Endodermal cell (in vitro differentiated cells): ENCODE data around the gene RAB39A. TPM values are rescaled to one million over a fixed set of nuclear protein-coding genes. Genes with fewer than 3 reads are reported as not detected.

ENCODE experiments used
- DNase-seq: peaks from one replicate; pipeline ENCODE4 v3.0.0-alpha.2; 2017
- H3K27ac ChIP-seq: 2 replicates; pipeline ENCODE4 v1.5.1; 2013; ENCODE audit warnings: mild to moderate bottlenecking, low read depth, low read length, moderate library complexity
- H3K27me3 ChIP-seq: 2 replicates; pipeline ENCODE4 v1.6.1; 2013; ENCODE audit warnings: mild to moderate bottlenecking, low read length, moderate library complexity; ENCODE audit not compliant: insufficient read depth, control insufficient read depth, poor library complexity, severe bottlenecking
- H3K36me3 ChIP-seq: 2 replicates; pipeline ENCODE4 v1.7.0; 2013; ENCODE audit warnings: mild to moderate bottlenecking, low read length, moderate library complexity; ENCODE audit not compliant: control insufficient read depth, insufficient read depth
- H3K4me1 ChIP-seq: one replicate; pipeline ENCODE4 v1.7.0; 2013; ENCODE audit warnings: low read length; ENCODE audit not compliant: control insufficient read depth, insufficient read depth
- H3K4me3 ChIP-seq: 2 replicates; pipeline ENCODE4 v1.5.1; 2013; ENCODE audit warnings: mild to moderate bottlenecking, low read length, moderate library complexity
- H3K9ac ChIP-seq: 2 replicates; pipeline ENCODE4 v1.6.1; 2013; ENCODE audit warnings: mild to moderate bottlenecking, low read length, moderate library complexity; ENCODE audit not compliant: poor library complexity, severe bottlenecking; ENCODE audit errors: extremely low read depth
- H3K9me3 ChIP-seq: 2 replicates; pipeline ENCODE4 v1.6.1; 2013; ENCODE audit warnings: mild to moderate bottlenecking, low read length, moderate library complexity; ENCODE audit not compliant: control insufficient read depth
- H3K27ac Mint-ChIP-seq: 2 replicates; pipeline ENCODE4 v1.8.0; 2020; ENCODE audit warnings: mixed read lengths
- H3K27me3 Mint-ChIP-seq: 2 replicates; pipeline ENCODE4 v1.8.0; 2021; ENCODE audit warnings: mild to moderate bottlenecking, mixed read lengths; ENCODE audit not compliant: insufficient read depth
- H3K36me3 Mint-ChIP-seq: 2 replicates; pipeline ENCODE4 v1.8.0; 2020; ENCODE audit warnings: low read depth, mixed read lengths
- H3K4me1 Mint-ChIP-seq: 2 replicates; pipeline ENCODE4 v1.8.0; 2020; ENCODE audit warnings: mixed read lengths
- H3K4me3 Mint-ChIP-seq: 2 replicates; pipeline ENCODE4 v1.8.0; 2020; ENCODE audit warnings: mild to moderate bottlenecking, moderate library complexity, mixed read lengths
- H3K9me3 Mint-ChIP-seq: 2 replicates; pipeline ENCODE4 v1.8.0; 2020; ENCODE audit warnings: mild to moderate bottlenecking, mixed read lengths
- WGBS, 2 experiments: methylation state at CpG; one replicate each; pipeline versions ENCODE4 v1.1.5 to v1.1.7; 2013; ENCODE audit warnings: missing lambda C conversion rate in 2 of 2, mixed read lengths in 1 of 2; ENCODE audit not compliant: insufficient coverage in 1 of 2, insufficient read length in 1 of 2; 5-methylcytosine and 5-hydroxymethylcytosine counted together
- total RNA-seq, 2 donors: library from RNA; stranded (reverse); fragmentation: NEBNext Ultra II Directional in 1 of 2; extraction: Animal tissue kit (Norgen Biotek cat#: 25700) in 1 of 2; gene quantifications; 2 replicates in 1 of 2; 3 replicates in 1 of 2; pipeline ENCODE4 v1.2.1, GENCODE V29; 2021
- TF ChIP-seq, protein P1 (sequence below): fragments of 200-600 bp; sonication (generic); conservative IDR thresholded peaks from 2 replicates; pipeline ENCODE4 v1.5.0; 2021; ENCODE audit warnings: antibody characterized with exemption, mild to moderate bottlenecking

Gene RAB39A
- total RNA-seq, 2 donors from 2014 or later: 4.8 to 7.5 TPM

DNA sequence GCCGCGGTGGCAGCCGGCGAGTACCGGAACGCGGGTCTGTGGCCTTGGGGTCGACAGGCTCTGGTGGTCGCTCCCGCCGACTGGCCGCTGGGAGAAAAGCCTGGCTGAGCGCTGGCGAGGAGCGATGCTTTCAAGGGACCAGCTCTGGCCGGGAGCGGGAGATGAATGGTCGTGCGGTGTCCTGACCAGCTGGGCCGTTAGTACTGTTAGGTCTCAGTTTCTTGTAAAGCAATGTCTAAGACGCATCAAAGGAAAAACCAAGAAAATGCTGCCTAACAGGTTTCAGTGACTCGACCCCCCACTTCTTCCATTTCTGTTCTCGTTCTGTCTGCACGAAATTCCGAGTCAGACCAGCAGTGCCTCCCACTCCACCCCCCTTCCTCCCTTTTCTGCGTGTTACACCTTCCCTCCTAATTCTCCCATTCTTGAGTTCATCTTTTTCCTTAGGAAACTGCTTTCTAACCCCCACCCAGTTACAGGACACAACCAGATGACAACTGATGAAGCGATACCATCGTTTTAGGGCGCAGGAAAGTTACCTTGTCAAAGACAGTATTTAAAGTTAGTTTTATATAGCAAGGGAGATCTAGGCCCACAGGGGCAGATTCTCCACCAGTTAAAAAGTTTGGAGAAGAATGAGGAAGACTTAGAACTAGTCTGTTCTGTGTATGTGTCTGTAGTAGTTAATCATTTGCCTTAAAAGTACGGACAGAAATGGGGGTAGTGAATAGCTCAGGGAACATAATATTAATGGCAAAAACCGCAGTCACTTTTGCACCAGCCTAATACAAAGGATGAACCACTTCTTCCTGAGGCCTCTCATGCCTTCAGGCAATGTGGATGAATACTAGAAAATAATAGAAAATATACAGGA, 81.5 kb downstream of the RAB39A start:
- peak overlapping the region; percentile 99 for H3K4me3 Mint-ChIP-seq
- H3K27me3 ChIP-seq: no peaks in the 10 kb centered on the region
- H3K4me1 Mint-ChIP-seq: peaks cover 13% of the 10 kb centered on the region
- H3K27ac ChIP-seq: peak overlapping the region; percentile 98
- H3K4me1 ChIP-seq: no peaks in the 10 kb centered on the region
- no peaks in the 10 kb centered on the region for H3K9me3 ChIP-seq
- 0 to 6% methylated on average over 14 to 31 of the region's 31 CpGs for WGBS, 2 experiments
- H3K9me3 Mint-ChIP-seq: no peaks in the 10 kb centered on the region
- TF ChIP-seq, protein P1, sequence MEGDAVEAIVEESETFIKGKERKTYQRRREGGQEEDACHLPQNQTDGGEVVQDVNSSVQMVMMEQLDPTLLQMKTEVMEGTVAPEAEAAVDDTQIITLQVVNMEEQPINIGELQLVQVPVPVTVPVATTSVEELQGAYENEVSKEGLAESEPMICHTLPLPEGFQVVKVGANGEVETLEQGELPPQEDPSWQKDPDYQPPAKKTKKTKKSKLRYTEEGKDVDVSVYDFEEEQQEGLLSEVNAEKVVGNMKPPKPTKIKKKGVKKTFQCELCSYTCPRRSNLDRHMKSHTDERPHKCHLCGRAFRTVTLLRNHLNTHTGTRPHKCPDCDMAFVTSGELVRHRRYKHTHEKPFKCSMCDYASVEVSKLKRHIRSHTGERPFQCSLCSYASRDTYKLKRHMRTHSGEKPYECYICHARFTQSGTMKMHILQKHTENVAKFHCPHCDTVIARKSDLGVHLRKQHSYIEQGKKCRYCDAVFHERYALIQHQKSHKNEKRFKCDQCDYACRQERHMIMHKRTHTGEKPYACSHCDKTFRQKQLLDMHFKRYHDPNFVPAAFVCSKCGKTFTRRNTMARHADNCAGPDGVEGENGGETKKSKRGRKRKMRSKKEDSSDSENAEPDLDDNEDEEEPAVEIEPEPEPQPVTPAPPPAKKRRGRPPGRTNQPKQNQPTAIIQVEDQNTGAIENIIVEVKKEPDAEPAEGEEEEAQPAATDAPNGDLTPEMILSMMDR: no peak
- H3K9ac ChIP-seq: peak overlapping the region; percentile 100
- peaks cover 10% of the 10 kb centered on the region for H3K36me3 ChIP-seq
- H3K27me3 Mint-ChIP-seq: no peaks in the 10 kb centered on the region
- peak overlapping the region; percentile 95 for H3K4me3 ChIP-seq
- no peaks in the 10 kb centered on the region for H3K36me3 Mint-ChIP-seq
- DNase-seq: no peak
- H3K27ac Mint-ChIP-seq: peak overlapping the region; percentile 100

DNA sequence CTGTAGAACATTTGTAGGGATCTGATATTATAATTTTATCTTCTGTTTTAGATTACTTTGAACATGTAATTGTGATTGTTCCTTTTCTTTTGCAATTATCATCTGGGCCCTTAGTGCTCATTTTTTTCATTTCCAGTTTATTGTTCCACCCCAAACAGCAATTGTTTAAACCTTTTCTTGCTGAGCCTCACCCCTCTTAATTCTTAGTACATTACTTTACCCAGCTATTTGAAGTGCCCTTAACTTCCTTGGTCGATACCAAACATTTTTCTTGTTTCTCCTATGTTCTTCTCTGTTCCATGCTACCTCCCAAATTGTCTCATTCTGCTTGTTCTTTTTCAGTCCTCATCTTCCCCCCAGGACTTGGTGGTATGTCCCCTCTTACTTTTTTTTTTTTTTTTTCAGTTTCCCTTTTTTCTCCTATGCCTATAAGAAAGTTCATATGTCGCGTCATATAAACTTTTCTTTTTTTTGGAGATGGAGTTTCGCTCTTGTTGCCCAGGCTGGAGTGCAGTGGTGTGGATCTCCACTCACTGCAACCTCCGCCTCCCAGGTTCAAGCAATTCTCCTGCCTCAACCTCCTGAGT, 84.0 kb downstream of the RAB39A start:
- Histone ChIP-seq H3K9me3 (no peaks in the 10 kb centered on the region), H3K4me1 (no peaks in the 10 kb centered on the region), H3K4me3 (no peak overlapping the region), H3K27ac (no peak overlapping the region), H3K27me3 (no peaks in the 10 kb centered on the region), H3K36me3 (peaks cover 10% of the 10 kb centered on the region), H3K9ac (no peak overlapping the region)
- TF ChIP-seq, protein P1: no peak
- Mint-ChIP-seq H3K27ac (no peak overlapping the region), H3K4me3 (no peak overlapping the region), H3K4me1 (peaks cover 17% of the 10 kb centered on the region), H3K9me3 (no peaks in the 10 kb centered on the region), H3K27me3 (no peaks in the 10 kb centered on the region), H3K36me3 (peaks cover 6% of the 10 kb centered on the region)
- WGBS, 2 experiments: 100% methylated on average over 2 to 5 of the region's 5 CpGs
- no peak for DNase-seq

Other genes with a start within 250 kb of the RAB39A start
- gene SLN, start 216.4 kb upstream of the RAB39A start, total RNA-seq: not detected
- gene SLC35F2, start 69.7 kb upstream of the RAB39A start, total RNA-seq: 10 to 100 TPM; 18.8 to 23.6 TPM
- 10 to 100 TPM; 33.8 to 40.0 TPM for gene CUL5, start 80.5 kb downstream of the RAB39A start, total RNA-seq
- gene ACAT1, start 193.1 kb downstream of the RAB39A start, total RNA-seq: 10 to 100 TPM; 15.8 to 18.8 TPM